ENCODE data around the gene FGR.

DNA sequence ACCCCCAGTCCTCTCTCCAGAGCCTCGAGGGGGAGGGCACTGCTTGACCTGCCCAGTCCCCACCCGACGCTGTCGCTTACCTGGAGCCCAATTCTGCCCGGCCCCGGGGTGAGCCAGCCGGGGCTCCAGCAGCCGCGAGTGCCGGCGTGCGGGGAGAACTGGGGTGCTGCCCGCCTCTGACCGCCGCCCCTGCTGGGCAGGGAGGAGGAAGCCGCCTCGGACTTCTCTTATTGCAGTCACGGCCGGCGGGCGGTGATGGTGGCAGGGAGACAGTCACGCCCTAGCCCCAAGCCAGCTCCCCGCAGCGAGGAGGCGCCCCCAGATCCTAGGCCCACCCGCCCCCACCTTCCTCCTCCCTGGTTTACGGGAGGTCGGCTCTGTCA, at the start of gene FGR:
- TF ChIP-seq RAD21 (IDR thresholded peaks at IDR 0.05; ENCODE audit: low read depth): no peak
- no peak for TF ChIP-seq EZH2 (IDR thresholded peaks at IDR 0.05)
- TF ChIP-seq, protein P1, sequence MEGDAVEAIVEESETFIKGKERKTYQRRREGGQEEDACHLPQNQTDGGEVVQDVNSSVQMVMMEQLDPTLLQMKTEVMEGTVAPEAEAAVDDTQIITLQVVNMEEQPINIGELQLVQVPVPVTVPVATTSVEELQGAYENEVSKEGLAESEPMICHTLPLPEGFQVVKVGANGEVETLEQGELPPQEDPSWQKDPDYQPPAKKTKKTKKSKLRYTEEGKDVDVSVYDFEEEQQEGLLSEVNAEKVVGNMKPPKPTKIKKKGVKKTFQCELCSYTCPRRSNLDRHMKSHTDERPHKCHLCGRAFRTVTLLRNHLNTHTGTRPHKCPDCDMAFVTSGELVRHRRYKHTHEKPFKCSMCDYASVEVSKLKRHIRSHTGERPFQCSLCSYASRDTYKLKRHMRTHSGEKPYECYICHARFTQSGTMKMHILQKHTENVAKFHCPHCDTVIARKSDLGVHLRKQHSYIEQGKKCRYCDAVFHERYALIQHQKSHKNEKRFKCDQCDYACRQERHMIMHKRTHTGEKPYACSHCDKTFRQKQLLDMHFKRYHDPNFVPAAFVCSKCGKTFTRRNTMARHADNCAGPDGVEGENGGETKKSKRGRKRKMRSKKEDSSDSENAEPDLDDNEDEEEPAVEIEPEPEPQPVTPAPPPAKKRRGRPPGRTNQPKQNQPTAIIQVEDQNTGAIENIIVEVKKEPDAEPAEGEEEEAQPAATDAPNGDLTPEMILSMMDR (IDR thresholded peaks at IDR 0.05 in 2 of 3, conservative IDR thresholded peaks at IDR 0.05 in 1 of 3; ENCODE audit: borderline replicate concordance in 1 of 3, insufficient read depth in 1 of 3, low read depth in 2 of 3, low read length in 2 of 3): no peak
